Neural cell (in vitro differentiated cells): ENCODE measurements around the gene ZNHIT1. TPM values are rescaled to one million over a fixed set of nuclear protein-coding genes. Genes with fewer than 3 reads are reported as not detected.

Experiments used
- H2AFZ ChIP-seq: fragments of 200-600, 300-800 bp; sonication (generic), shearing (Covaris generic); 2 replicates; pipeline ENCODE4 v1.6.0; 2014; ENCODE audit warnings: low read depth, mild to moderate bottlenecking, antibody characterized with exemption, low read length, moderate library complexity
- H3F3A ChIP-seq: fragments of 200-600 bp; shearing (Covaris generic); 2 replicates; pipeline ENCODE4 v1.6.1; 2016; ENCODE audit warnings: mild to moderate bottlenecking, moderate library complexity, mixed read lengths, antibody characterized with exemption, low read length; ENCODE audit not compliant: insufficient read depth, poor library complexity, severe bottlenecking
- H3K27ac ChIP-seq: fragments of 200-600, 300-800 bp; sonication (generic), shearing (Covaris generic); 2 replicates; pipeline ENCODE4 v1.5.1; 2014; ENCODE audit warnings: mild to moderate bottlenecking, low read length, moderate library complexity
- H3K27me3 ChIP-seq: fragments of 300-800, 200-600 bp; sonication (generic), shearing (Covaris generic); 2 replicates; pipeline ENCODE4 v1.6.0; 2014; ENCODE audit warnings: mild to moderate bottlenecking, low read depth, low read length, moderate library complexity; ENCODE audit not compliant: insufficient read depth
- H3K36me3 ChIP-seq: fragments of 300-800, 200-600 bp; sonication (generic), shearing (Covaris generic); 2 replicates; pipeline ENCODE4 v1.5.1; 2014; ENCODE audit warnings: mild to moderate bottlenecking, antibody characterized with exemption, low read length, moderate library complexity; ENCODE audit not compliant: insufficient read depth
- H3K4me2 ChIP-seq: fragments of 300-800, 200-600 bp; sonication (generic), shearing (Covaris generic); 2 replicates; pipeline ENCODE4 v1.6.0; 2014; ENCODE audit warnings: mild to moderate bottlenecking, low read length
- H3K4me3 ChIP-seq: fragments of 300-800, 200-600 bp; sonication (generic), shearing (Covaris generic); 2 replicates; pipeline ENCODE4 v1.5.1; 2014; ENCODE audit warnings: mild to moderate bottlenecking, low read length, moderate library complexity
- H3K79me2 ChIP-seq: fragments of 200-600 bp; shearing (Covaris generic); replicated peaks from 2 replicates; pipeline ENCODE4 v1.6.0; 2014; ENCODE audit warnings: mild to moderate bottlenecking, low read length, moderate library complexity; ENCODE audit not compliant: insufficient read depth
- H3K9ac ChIP-seq: fragments of 300-800, 200-600 bp; sonication (generic), shearing (Covaris generic); 2 replicates; pipeline ENCODE4 v1.6.1; 2016; ENCODE audit warnings: mild to moderate bottlenecking, low read length, mixed read lengths
- H3K9me2 ChIP-seq: fragments of 200-600 bp; shearing (Covaris generic); 2 replicates; pipeline ENCODE4 v1.6.1; 2016; ENCODE audit warnings: mild to moderate bottlenecking, low read length, mixed read lengths; ENCODE audit not compliant: insufficient read depth
- H3K9me3 ChIP-seq: fragments of 200-600, 300-800 bp; sonication (generic), shearing (Covaris generic); 2 replicates; pipeline ENCODE4 v1.6.1; 2016; ENCODE audit warnings: mild to moderate bottlenecking, mixed run types, low read length, moderate library complexity, mixed read lengths
- H4K20me1 ChIP-seq: fragments of 200-600 bp; shearing (Covaris generic); 2 replicates; pipeline ENCODE4 v1.6.1; 2016; ENCODE audit warnings: mild to moderate bottlenecking, mixed run types; ENCODE audit not compliant: insufficient read depth
- CTCF ChIP-seq: fragments of 450-650 bp; IDR thresholded peaks from 2 replicates; pipeline ENCODE4 v1.5.1; 2014; ENCODE audit warnings: antibody characterized with exemption, mild to moderate bottlenecking, moderate library complexity; ENCODE audit not compliant: poor library complexity, severe bottlenecking
- EP300 ChIP-seq: fragments of 450-650 bp; conservative IDR thresholded peaks from 2 replicates; pipeline ENCODE4 v1.6.1; 2014; ENCODE audit warnings: antibody characterized with exemption, mild to moderate bottlenecking, moderate library complexity; ENCODE audit not compliant: poor library complexity, severe bottlenecking
- EZH2 ChIP-seq: fragments of 200-600, 300-800 bp; shearing (Covaris generic), sonication (generic); IDR thresholded peaks from 2 replicates; pipeline ENCODE4 v1.6.1; 2014; ENCODE audit warnings: antibody characterized with exemption, low read length, borderline replicate concordance, mild to moderate bottlenecking; ENCODE audit not compliant: insufficient read depth, poor library complexity, severe bottlenecking
- MXI1 ChIP-seq: fragments of 450-650 bp; conservative IDR thresholded peaks from 2 replicates; pipeline ENCODE4 v1.6.1; 2014; ENCODE audit warnings: antibody characterized with exemption, mild to moderate bottlenecking; ENCODE audit not compliant: poor library complexity, severe bottlenecking
- POLR2AphosphoS5 ChIP-seq: IDR thresholded peaks from 2 replicates; pipeline ENCODE4 v1.6.1; 2012
- RAD21 ChIP-seq: fragments of 450-650 bp; conservative IDR thresholded peaks from 2 replicates; pipeline ENCODE4 v1.6.1; 2014; ENCODE audit warnings: antibody characterized with exemption, mild to moderate bottlenecking, moderate library complexity
- REST ChIP-seq: IDR thresholded peaks from 2 replicates; pipeline ENCODE4 v1.6.1; 2012; ENCODE audit warnings: borderline replicate concordance
- SMC3 ChIP-seq: fragments of 450-650 bp; conservative IDR thresholded peaks from 2 replicates; pipeline ENCODE4 v1.6.1; 2014; ENCODE audit warnings: antibody characterized with exemption, mild to moderate bottlenecking, moderate library complexity; ENCODE audit not compliant: poor library complexity
- TAF1 ChIP-seq: IDR thresholded peaks from 2 replicates; pipeline ENCODE4 v1.6.1; 2012; ENCODE audit warnings: low read depth
- polyA plus RNA-seq: library from polyadenylated mRNA; depleted of rRNA; stranded (reverse); fragments of >200 nt; gene quantifications from 2 replicates; pipeline ENCODE4 v1.2.3, GENCODE V29; 2014

The ZNHIT1 gene
- polyA plus RNA-seq, 1 donor from 2014 or later, result 176 TPM

GRCh38 chr7:101175664-101176063, 42.3 kb upstream of the ZNHIT1 start:
- Histone ChIP-seq H3K4me2 (no peak overlapping the region), H2AFZ (no peak overlapping the region), H3K9ac (no peak overlapping the region), H3K27ac (no peak overlapping the region), H3F3A (no peaks in the 10 kb centered on the region), H3K36me3 (no peaks in the 10 kb centered on the region), H3K79me2 (no peaks in the 10 kb centered on the region), H3K4me3 (no peak overlapping the region), H3K27me3 (peaks cover 71% of the 10 kb centered on the region), H3K9me2 (no peaks in the 10 kb centered on the region), H4K20me1 (no peaks in the 10 kb centered on the region), H3K9me3 (no peaks in the 10 kb centered on the region)
- no peak for TF ChIP-seq POLR2AphosphoS5
- TF ChIP-seq EZH2, result no peak
- TF ChIP-seq SMC3, result no peak
- no peak for TF ChIP-seq CTCF
- TF ChIP-seq REST, result no peak
- no peak for TF ChIP-seq RAD21

- Histone ChIP-seq H3F3A (no peaks in the 10 kb centered on the region), H3K4me3 (no peak overlapping the region), H3K4me2 (no peak overlapping the region), H3K9me2 (no peaks in the 10 kb centered on the region), H3K27me3 (peaks cover 58% of the 10 kb centered on the region), H3K27ac (no peak overlapping the region), H4K20me1 (no peaks in the 10 kb centered on the region), H3K79me2 (no peaks in the 10 kb centered on the region), H3K9me3 (no peaks in the 10 kb centered on the region), H3K36me3 (no peaks in the 10 kb centered on the region), H3K9ac (no peak overlapping the region), H2AFZ (no peak overlapping the region)
- TF ChIP-seq POLR2AphosphoS5 (no peak), CTCF (no peak), SMC3 (no peak), MXI1 (no peak), TAF1 (no peak), EZH2 (no peak), EP300 (no peak), RAD21 (no peak), REST (no peak)
Measured at GRCh38 chr7:101177644-101178043, 40.3 kb upstream of the ZNHIT1 start.
